ENCODE data around the gene SPRED1.
"Not testable (repeated sequence)": the region's sequence is repeated elsewhere in the genome, so short reads cannot be mapped to it uniquely, and the experiment has no call there.

Gene SPRED1

DNA sequence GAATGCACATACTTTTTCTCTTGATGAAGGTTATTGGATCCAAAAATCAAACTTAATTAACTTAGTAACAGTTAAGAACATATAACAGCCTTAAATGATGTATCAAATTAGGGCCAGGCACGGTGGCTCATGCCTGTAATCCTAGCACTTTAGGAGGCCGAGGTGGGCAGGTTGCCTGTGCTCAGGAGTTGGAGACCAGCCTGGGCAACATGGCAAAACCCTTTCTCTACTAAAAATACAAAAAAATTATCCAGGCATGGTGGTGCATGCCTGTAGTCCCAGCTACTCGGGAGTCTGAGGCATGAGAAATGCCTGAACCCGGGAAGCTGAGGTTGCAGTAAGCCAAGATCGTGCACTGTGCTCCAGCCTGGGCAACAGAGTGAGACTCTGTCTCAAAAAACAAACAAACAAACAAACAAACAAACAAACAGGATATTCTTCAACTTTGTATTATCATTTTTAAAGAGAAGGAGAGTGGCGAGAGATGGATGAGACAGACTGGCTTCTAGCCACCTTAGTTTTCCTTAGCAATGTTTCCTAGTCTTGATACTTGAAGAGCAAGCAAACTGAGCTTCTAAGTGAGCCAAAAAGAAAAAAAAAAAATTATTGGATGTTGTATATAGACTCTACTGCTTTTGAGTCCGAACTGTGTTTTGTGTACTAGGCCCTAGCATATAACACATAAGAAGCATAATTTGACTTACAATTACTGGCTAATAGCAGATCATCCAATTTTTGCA lies 13.8 kb downstream of the SPRED1 start:
- TF ChIP-seq, protein P1, sequence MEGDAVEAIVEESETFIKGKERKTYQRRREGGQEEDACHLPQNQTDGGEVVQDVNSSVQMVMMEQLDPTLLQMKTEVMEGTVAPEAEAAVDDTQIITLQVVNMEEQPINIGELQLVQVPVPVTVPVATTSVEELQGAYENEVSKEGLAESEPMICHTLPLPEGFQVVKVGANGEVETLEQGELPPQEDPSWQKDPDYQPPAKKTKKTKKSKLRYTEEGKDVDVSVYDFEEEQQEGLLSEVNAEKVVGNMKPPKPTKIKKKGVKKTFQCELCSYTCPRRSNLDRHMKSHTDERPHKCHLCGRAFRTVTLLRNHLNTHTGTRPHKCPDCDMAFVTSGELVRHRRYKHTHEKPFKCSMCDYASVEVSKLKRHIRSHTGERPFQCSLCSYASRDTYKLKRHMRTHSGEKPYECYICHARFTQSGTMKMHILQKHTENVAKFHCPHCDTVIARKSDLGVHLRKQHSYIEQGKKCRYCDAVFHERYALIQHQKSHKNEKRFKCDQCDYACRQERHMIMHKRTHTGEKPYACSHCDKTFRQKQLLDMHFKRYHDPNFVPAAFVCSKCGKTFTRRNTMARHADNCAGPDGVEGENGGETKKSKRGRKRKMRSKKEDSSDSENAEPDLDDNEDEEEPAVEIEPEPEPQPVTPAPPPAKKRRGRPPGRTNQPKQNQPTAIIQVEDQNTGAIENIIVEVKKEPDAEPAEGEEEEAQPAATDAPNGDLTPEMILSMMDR (IDR thresholded peaks at IDR 0.05), result no peak
- peak overlapping the region; percentile 33 for H3K4me3 ChIP-seq
- H3K27ac ChIP-seq, result peak overlapping the region in 1 of 2 donors; percentile 23
- DNase-seq (ENCODE audit: low spot score), result no peak

DNA sequence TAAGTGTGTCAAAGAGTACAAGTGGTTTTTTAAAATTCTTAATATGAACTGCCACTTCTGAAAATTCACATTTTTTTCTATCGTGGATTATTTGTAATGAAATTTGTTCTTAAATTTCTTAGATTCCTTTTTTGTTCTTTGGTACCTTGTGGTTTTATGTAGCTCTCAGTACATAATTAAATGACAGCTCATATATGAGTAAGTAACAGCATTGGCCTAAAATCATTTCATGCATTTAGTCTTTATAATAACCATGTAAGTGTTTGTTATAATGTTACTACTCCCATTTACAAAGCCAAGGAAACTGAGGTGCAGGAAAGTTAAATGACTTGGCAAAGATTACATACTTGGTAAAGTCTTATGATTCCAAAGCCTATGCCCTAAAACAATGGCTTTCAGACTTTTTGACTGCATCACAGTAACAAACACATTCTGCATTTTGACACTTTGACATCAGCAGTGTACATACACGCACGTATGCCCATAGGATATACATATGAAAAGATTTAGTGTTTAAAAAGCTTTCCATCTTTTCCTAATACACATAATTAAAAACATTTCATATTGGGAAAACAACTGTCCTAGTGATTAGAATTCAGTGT lies 14.9 kb downstream of the SPRED1 start:
- TF ChIP-seq, protein P1 (IDR thresholded peaks at IDR 0.05), result no peak
- Histone ChIP-seq H3K27ac (no peak overlapping the region), H3K4me3 (no peak overlapping the region)
- DNase-seq (ENCODE audit: low spot score), result no peak

DNA sequence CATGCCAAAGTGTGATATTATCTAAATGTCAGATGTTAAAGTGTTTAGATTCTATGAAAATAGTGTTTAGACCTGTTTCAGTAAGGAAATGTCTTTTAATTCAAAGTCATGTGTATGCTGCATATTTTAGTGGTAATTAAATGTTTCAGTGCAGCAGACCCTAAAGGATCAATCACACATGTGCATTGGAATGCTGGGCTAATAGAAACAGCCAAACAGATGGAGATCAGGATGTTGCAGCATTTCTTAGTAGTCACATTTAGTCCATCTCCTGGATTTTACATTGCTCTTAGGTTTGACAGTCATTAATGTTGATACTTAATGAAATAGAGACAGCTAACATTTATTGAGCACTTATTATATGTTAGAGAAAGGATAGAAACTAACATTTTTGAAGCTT lies 18.5 kb downstream of the SPRED1 start:
- TF ChIP-seq, protein P1 (IDR thresholded peaks at IDR 0.05), result no peak
- Histone ChIP-seq H3K27ac (no peak overlapping the region), H3K4me3 (no peak overlapping the region)
- no peak for DNase-seq (ENCODE audit: low spot score)

DNA sequence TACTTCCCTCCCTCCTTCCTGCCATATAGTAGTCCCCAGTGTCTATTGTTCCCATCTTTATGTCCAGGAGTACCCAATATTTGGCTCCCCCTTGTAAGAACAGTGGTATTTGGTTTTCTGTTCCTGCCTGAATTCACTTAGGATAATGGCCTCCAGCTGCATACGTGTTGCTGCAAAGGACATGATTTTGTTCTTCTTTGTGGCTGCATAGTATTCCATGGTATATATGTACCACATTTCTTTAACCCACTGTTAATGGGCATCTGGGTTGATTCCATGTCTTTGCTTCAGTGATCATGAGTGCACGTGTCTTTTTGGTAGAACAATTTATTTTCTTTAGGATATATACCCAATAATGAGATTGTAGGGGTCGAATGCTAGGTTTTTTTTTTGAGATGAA lies 19.3 kb downstream of the SPRED1 start:
- H3K27ac ChIP-seq, result no peak overlapping the region
- H3K4me3 ChIP-seq, result no peak overlapping the region
- DNase-seq (ENCODE audit: low spot score), result no peak
- TF ChIP-seq, protein P1 (IDR thresholded peaks at IDR 0.05), result no peak

DNA sequence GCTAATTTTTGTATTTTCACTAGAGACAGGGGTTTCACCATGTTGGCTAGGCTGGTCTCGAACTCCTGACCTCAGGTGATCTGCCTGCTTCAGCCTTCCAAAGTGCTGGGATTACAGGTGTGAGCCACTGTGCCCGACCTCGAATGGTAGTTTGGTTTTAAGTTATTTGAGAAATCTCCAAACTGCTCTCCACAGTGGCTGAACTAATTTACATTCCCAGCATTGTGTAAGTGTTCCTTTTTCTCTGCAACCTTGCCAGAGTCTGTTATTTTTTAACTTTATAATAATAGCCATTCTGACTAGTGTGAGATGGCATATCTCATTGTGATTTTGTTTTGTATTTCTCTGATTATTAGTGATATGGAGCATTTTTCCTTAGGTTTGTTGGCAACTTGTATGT lies 19.8 kb downstream of the SPRED1 start:
- DNase-seq (ENCODE audit: low spot score); H3K27ac ChIP-seq: not testable (repeated sequence)

DNA sequence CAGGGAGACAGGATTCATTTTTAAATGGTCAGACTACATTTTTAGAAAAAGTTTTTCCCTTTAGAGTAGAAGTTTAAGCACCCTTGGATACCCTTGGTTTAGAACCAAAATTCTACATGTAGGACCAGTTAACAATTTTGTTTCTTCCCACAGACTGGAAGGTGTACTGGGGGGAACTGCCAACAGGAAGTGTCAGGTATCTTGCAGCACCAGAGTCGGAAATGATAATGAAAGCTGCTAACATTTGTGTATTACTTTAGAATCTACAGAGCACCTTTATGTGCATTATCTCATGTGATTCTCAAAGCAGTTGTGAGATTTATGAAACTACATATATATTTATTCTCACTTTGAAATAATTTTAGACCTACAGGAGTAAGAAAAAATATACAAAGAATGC lies 21.5 kb downstream of the SPRED1 start:
- TF ChIP-seq, protein P1 (IDR thresholded peaks at IDR 0.05), result no peak
- H3K4me3 ChIP-seq, result no peak overlapping the region
- no peak for DNase-seq (ENCODE audit: low spot score)
- H3K27ac ChIP-seq, result no peak overlapping the region

More for the DNA sequence above, 19.8 kb downstream of the SPRED1 start:
- not testable (repeated sequence) for H3K4me3 ChIP-seq

DNA sequence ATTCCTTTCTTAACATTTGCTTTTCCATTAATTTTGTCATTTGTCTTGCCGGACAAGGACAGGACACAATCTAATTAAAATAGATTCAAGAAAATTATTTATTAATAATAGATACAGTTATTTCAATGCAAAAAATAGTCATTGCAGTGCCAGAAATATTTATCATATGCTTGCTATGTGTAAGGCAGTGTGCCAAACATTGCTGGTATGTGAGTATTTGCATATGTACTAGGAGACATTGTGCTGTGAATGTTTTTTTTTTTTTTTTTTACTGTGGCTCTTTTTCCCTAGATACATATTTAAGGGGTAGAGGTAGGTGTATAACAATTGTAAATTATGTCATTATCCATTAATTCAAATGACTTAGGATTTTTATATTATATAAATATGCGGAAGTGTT lies 23.3 kb downstream of the SPRED1 start:
- no peak for DNase-seq (ENCODE audit: low spot score)
- no peak overlapping the region for H3K27ac ChIP-seq
- no peak overlapping the region for H3K4me3 ChIP-seq
- TF ChIP-seq, protein P1 (IDR thresholded peaks at IDR 0.05), result no peak

DNA sequence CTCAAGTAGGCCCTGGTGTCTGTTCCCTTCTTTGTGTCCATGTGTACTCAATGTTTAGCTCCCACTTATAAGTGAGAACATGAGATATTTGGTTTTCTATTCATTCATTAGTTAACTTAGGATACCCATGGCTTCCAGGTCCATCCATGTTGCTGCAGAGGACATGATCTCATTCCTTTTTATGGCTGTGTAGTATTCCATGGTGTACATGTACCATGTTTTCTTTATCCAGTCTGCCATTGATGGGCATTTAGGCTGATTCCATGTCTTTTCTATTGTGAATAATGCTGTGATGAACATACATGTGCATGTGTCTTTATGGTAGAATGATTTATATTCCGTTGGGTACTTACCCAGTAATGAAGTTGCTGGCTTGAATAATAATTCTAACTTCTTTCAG lies 24.6 kb downstream of the SPRED1 start:
- not testable (repeated sequence) for DNase-seq (ENCODE audit: low spot score); H3K4me3 ChIP-seq; H3K27ac ChIP-seq

Data from coronary artery (tissue), 2 donors.